ENCODE results near the gene BCO2. TPM values are rescaled to one million over a fixed set of nuclear protein-coding genes. Genes with fewer than 3 reads are reported as not detected.

Gene BCO2
- total RNA-seq, 1 experiment from 2014 or later = not detected

DNA sequence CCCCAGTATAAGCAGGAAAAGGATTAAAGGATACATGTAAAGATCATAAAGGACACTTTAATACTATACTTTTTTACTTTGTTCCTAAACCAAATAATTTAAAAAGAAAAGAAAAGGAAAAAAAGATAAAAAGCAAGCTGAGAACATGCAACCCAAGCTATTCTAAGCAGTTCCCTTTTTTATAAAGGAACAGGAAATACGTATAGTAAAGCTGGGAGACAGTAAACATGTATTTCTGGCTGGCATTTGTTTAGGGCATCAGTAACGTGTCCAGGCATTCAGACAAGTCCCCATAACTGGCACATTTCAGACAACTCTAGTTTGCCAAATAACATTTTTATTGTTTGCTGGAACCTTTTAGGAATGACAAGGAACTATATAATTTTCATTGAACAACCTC, 24.9 kb downstream of the BCO2 start:
- no TSS peak for BruUV-seq (replicated peaks)
- Mint-ChIP-seq H3K4me1 (ENCODE audit: insufficient read depth, unreplicated experiment) (peaks cover 16% of the 10 kb centered on the region), H3K9me3 (ENCODE audit: unreplicated experiment) (no peaks in the 10 kb centered on the region), H3K4me3 (ENCODE audit: unreplicated experiment) (no peak overlapping the region), H3K36me3 (ENCODE audit: insufficient read depth, unreplicated experiment) (no peaks in the 10 kb centered on the region), H3K27ac (ENCODE audit: low read depth, unreplicated experiment) (no peak overlapping the region), H3K27me3 (ENCODE audit: insufficient read depth, unreplicated experiment) (no peaks in the 10 kb centered on the region)
- intact Hi-C loops (cut with micrococcal nuclease) = no loop called here
- no peak for TF ChIP-seq CTCF (IDR thresholded peaks at IDR 0.05; ENCODE audit: unreplicated experiment)
- POLR2A ChIA-PET = interaction anchor here (0.7 to 1.7 kb wide), 3 partner anchors 10 to 114 kb away, joined by 3 to 7 read pairs (median 4); partner anchors contain the start of genes IL18, SDHD and TIMM8B
- CTCF ChIA-PET = interaction anchor here (0.6 to 1.2 kb wide), 3 partner anchors 19 to 533 kb away, joined by 3 to 4 read pairs (median 4); no protein-coding TSS in a partner anchor
- DNase-seq (ENCODE audit: unreplicated experiment) = no peak

DNA sequence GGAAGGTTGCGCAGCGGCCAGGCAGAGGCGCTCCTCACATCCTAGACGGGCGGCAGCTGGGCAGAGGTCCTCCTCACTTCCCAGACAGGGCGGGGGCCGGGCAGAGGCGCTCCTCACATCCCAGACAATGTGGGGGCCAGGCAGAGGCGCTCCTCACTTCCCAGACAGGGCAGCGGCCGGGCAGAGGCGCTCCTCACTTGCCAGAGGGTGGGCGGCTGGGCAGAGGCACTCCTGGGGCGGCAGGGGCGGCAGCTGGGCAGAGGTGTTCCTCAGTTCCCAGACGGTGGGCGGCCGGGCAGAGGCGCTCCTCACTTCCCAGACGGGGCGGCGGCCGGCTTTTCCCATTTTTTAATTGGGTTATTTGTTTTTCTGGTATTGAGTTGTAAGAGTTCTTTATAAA, 30.8 kb downstream of the BCO2 start:
- Mint-ChIP-seq H3K36me3 (ENCODE audit: insufficient read depth, unreplicated experiment) (no peaks in the 10 kb centered on the region), H3K27me3 (ENCODE audit: insufficient read depth, unreplicated experiment) (no peaks in the 10 kb centered on the region), H3K9me3 (ENCODE audit: unreplicated experiment) (no peaks in the 10 kb centered on the region), H3K4me3 (ENCODE audit: unreplicated experiment) (no peak overlapping the region), H3K27ac (ENCODE audit: low read depth, unreplicated experiment) (no peak overlapping the region), H3K4me1 (ENCODE audit: insufficient read depth, unreplicated experiment) (no peaks in the 10 kb centered on the region)
- intact Hi-C loops (cut with micrococcal nuclease) = no loop called here
- no peak for DNase-seq (ENCODE audit: unreplicated experiment)
- ChIA-PET CTCF (interaction anchor here (1.4 to 4.2 kb wide), 2 partner anchors 14 to 76 kb away, joined by 5 to 21 read pairs; no protein-coding TSS in a partner anchor), POLR2A (no interaction called here)
- TF ChIP-seq CTCF (IDR thresholded peaks at IDR 0.05; ENCODE audit: unreplicated experiment) = no peak
- no TSS peak for BruUV-seq (replicated peaks)

DNA sequence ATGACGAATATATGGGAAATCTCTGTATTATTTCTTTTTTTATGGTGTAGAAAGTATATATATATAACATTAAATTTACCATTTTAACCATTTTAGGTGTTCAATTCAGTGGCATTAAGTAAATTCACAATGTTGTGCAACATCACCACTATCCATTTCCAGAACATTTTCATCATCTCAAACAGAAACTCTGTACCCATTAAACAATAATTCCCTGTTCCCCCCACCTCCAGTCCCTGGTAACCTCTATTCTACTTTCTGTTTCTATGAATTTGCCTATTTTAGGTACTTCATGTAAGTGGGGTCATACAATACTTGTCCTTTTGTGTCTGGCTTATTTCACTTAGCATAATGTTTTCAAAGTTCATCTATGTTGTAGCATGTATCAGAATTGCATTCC, 35.6 kb downstream of the BCO2 start:
- no peaks in the 10 kb centered on the region for H3K4me1 Mint-ChIP-seq (ENCODE audit: insufficient read depth, unreplicated experiment)
- TF ChIP-seq CTCF (IDR thresholded peaks at IDR 0.05; ENCODE audit: unreplicated experiment) = no peak
- POLR2A ChIA-PET = no interaction called here
- DNase-seq (ENCODE audit: unreplicated experiment) = no peak
- H3K27me3 Mint-ChIP-seq (ENCODE audit: insufficient read depth, unreplicated experiment) = no peaks in the 10 kb centered on the region
- CTCF ChIA-PET = no interaction called here
- intact Hi-C loops (cut with micrococcal nuclease) = no loop called here
- no TSS peak for BruUV-seq (replicated peaks)
- H3K27ac Mint-ChIP-seq (ENCODE audit: low read depth, unreplicated experiment) = no peak overlapping the region
- H3K36me3 Mint-ChIP-seq (ENCODE audit: insufficient read depth, unreplicated experiment) = no peaks in the 10 kb centered on the region
- H3K9me3 Mint-ChIP-seq (ENCODE audit: unreplicated experiment) = no peaks in the 10 kb centered on the region
- H3K4me3 Mint-ChIP-seq (ENCODE audit: unreplicated experiment) = no peak overlapping the region

- no peaks in the 10 kb centered on the region for H3K27me3 Mint-ChIP-seq (ENCODE audit: insufficient read depth, unreplicated experiment)
- H3K4me1 Mint-ChIP-seq (ENCODE audit: insufficient read depth, unreplicated experiment) = peaks cover 6% of the 10 kb centered on the region
- no peak overlapping the region for H3K27ac Mint-ChIP-seq (ENCODE audit: low read depth, unreplicated experiment)
- ChIA-PET POLR2A (interaction anchor here (1.2 to 1.3 kb wide), 2 partner anchors 9 to 15 kb away, joined by 3 to 4 read pairs; no protein-coding TSS in a partner anchor), CTCF (interaction anchor here (1.2 kb wide), 1 partner anchor 69 kb away, joined by 5 read pairs; no protein-coding TSS in a partner anchor)
- no peak overlapping the region for H3K4me3 Mint-ChIP-seq (ENCODE audit: unreplicated experiment)
- intact Hi-C loops (cut with micrococcal nuclease) = no loop called here
- H3K9me3 Mint-ChIP-seq (ENCODE audit: unreplicated experiment) = no peaks in the 10 kb centered on the region
- no peaks in the 10 kb centered on the region for H3K36me3 Mint-ChIP-seq (ENCODE audit: insufficient read depth, unreplicated experiment)
- TF ChIP-seq CTCF (IDR thresholded peaks at IDR 0.05; ENCODE audit: unreplicated experiment) = no peak
- DNase-seq (ENCODE audit: unreplicated experiment) = no peak
- BruUV-seq (replicated peaks) = no TSS peak
These were observed 36.2 kb downstream of the BCO2 start for GRCh38 chr11:112211536-112211935.
